ENCODE measurements around the gene TGM3.

Gene TGM3

DNA sequence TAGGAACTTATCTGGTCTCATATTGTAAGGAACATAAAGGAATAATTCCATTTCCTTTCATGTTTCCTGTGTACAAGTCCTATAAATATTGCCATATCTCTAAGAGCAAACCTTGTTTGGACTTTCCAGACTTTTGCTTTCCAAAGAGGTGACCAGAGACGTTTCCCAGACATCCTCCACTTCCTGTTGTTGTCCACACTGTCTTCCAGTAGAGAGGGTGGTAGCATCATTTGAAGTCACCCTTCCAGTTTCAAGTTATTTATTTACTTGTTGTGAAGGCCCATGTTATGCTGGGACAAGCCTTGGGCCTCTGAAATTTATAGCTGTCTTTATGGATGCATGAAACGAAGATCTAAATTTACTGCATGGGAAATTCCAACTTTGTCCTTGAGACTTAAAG is 10.6 kb upstream of the TGM3 start:
- FAIRE-seq: no peak

DNA sequence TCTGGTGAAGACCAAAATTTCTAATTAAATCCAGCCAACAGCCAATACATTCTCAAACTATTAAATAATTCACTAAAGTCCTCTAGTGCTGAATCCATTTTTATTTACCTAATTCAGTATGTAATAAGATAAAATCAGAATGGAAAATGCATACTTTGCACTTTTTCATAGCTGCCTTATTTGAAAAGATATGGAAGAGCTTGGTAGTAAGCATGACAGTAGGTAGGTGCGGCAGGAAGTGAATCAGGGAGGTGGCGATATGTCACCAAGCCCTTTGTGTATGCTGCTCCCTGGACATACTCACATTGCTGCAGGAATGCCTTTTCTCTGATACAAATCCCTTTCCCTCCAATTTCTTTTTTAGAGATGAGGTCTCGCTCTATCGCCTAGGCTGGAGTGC is 10.2 kb upstream of the TGM3 start:
- no peak for FAIRE-seq

DNA sequence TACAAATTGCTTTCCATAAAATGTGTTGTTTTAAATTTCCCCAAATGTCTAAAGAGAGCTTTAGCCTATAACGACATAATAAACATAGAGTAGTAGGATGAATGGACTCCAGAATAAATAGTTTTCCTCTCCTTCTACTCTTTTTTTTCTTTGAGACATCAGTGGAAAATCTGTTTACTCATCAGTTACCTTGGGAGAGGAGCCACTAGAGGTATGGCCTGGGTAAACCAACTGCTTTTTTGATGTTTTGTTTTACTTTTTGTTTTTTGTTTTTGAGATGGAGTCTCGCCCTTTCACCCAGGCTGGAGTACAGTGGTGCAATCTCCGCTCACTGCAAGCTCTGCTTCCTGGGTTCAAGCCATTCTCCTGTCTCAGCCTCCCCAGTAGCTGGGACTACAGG is 8.3 kb upstream of the TGM3 start:
- FAIRE-seq: no peak

DNA sequence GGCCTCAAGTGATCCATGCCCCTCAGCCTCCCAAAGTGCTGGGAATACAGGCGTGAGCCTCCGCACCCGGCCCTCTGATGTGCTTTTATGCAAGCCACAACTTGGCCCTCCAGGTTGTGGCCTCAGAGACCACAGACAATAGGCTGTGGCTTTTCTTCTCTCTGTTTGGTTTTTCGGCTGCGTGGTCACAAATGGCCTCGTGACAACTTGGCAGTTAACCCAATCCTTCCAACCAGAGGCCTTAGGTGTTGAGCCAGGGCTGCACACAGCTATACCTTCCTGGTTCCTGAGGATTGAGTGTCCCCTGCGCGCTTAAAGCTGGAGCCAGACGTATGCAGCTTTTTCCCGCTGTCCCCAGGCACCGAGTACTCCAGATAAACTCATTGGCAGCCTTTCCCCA is 6.3 kb upstream of the TGM3 start:
- FAIRE-seq: no peak

DNA sequence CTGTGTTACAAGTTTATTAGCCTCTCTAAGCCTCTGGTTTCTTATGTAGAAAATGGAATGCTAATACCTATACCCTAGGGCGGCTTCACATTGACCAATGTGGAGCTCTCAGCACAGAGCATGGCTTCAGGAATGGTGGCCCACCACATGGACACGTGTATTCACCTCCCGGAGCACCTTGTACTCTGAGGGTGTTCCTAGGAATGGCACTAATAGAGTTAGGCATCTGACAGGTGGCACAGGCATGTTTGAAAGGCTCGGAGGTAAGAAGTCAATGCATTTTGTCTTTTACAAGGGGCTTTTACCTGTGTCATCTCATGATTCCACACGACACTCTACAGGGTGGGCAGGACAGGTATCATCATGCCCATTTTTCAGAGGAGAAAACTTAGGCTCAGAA is 5.3 kb upstream of the TGM3 start:
- no peak for FAIRE-seq

DNA sequence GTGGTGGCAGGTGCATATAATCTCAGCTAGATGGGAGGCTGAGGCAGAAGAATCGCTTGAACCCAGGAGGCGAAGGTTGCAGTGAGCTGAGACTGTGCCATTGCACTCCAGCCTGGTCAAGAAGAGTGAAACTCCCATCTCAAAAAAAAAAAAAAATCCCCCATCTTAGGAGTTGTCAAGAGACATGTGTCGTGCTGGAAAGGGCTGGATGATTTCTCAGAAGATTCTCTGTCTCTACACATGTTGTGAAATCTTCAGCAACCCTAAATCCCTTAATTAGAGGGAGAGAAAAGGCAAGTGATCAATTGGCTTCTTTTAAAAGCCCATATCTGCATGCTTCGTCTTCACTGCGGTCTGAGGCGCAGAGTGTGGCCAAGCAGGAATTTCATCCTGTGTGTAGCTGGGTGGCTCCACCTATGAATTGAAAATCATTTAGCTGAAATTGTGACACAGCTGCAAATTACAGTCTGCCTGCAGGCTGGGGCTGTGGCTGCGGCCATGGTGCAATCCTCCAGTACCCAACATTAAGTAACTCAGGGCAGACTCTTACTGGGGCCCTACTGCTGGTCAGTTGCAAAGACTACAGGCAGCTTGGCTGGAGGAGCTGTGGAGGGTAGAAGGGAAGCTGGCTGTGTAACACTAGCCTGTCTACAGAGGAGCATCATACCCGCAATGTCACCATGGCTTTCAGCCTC is 3.2 kb upstream of the TGM3 start:
- no peak for FAIRE-seq

DNA sequence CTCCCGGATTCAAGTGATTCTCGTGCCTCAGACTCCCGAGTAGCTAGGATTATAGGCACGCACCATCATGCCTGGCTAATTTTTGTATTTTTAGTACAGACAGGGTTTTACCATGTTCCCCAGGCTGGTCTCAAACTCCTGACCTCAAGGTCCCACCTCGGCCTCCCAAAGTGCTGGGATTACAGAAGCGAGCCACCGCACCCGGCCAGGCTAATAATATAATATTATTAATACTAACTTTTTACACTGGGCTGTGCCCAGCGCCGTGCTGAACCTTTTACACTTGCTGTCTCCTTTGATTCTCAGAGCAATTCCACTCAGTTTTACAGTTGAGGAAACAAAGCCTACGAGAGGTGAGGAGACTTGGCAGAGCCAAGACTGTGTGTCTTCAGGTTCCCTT is 2.3 kb upstream of the TGM3 start:
- FAIRE-seq: no peak

DNA sequence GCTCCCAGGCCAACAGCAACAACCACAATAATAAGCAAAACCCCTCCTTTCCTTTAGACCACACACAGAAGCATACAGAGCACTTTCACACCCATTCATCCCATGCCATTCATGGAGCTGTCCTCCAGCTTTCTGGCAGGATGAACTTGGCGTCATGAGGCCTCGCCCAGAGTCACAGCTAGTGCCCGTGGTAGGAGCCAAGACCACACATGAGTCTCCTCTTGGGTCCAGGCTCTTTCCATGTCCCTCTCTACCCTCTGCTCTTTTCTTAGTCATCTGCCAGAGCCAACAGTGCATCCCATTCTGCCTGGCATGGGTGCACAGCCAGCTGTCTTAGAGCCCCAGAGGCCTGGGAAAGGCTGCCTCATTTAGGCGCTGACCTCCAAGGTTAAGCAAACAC is 1.8 kb upstream of the TGM3 start:
- no peak for FAIRE-seq

DNA sequence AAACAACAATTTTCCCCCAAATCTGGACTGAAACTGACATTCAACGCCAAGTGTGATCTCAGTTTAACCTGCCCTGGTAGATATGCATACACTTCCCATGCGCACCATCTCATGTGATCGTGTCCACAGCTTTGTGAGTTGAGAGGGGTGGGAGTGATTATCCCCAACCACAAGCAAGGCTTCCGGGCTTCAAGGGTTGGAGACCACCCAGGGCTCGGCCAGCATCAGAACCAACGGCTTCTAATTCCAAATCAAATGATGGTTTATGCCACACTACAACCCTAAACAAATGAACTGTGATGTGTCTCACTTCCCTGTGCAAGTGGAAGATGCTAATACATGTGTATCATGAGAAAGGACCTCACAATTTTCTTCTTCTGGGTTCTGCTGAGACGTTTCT is 515 bp upstream of the TGM3 start:
- no peak for FAIRE-seq

DNA sequence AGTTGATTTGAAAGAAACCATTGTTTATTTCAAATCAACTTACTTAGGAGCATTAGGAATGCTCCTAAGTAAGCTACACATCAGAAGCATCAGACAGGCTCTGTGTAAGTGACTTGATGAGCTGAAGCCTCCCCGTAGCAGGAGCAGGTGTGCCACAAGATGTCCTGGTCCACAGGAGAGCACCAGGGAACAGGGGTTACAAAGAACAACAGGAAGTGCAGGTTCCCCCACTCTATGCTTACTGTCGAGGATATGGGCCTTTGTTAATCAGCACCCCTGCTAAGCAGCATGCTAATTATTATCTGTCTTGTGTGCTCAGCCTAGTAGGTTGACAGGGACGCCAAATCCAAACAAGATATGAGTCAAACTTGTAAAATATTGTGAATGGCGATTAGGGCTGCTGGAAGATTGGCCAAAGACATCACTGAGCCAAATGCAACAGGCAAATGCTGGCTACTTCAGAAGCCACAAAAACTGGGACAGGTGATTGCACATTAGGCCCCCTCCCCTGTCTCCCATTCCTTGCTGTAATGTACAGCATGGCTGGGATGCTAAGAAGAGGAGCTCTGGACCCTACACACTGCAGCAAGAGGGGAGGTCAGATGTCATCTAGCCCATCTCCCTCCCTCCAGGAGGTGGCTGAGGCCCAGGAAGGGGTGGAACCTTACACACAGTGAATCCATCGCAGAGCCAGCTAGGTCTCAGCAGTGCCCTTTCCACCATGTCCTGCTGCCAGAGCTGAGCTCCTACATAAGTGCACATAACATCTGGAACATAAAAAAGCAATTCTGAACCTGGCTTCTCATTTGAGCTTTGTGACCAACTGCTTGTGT is 939 bp downstream of the TGM3 start:
- FAIRE-seq: no peak

DNA sequence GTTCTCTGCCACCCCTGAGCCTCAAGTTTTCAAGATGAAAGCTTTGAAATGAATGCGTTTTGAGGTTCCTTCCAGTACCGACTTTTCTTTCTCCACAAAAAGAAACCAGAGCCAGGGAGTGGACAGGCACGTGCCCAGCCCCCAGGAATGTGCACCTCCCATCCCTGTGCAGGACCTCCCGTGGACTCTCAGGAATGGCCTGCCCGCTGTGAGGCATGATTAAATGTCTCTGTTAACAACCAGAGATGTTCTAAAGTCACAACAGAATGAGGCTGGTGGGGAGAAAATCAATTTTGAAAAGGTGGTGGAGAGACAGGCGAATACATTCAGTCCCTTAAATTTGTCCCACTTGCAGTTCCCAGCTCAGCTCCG is 1.5 kb downstream of the TGM3 start:
- no peak for FAIRE-seq

DNA sequence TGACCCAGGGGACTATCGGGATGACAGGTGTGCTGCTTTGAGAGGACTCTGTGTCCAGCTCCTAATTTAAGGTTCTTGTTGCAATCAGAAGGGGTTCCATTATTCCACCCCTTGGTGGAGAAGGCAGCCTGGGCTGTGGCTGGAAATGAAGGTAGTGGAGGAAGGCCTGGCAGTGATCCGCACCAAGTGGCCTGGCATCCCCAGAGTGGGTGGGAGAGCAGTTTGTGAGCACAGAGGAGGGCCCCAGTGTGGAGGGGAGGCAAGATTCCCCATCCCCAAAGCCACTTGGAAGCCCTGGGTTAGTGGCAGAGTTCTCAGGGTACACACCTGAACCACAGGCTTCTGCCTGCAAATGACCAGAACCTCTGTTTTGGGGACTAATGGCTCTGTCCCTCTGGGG is 2.3 kb downstream of the TGM3 start:
- no peak for FAIRE-seq

DNA sequence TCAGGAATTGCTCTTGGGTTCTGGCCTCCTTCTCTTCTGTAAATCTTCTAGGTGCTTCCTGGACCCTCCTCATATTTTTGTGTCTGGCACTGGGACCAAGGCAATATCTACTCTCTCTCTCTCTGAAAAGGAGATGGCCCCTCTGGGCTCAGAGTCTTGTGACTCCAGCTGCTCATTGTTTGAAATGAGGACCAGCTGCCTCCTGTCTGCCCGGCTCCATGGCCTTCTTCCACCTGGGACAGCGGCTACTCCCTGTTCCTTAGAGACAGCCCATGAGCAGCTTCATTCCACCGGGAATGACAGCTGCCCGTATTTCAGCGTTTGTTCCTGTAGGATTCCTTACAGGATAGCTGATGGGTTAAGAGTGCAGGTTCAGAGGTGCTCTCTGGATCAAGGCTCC is 2.9 kb downstream of the TGM3 start:
- no peak for FAIRE-seq

DNA sequence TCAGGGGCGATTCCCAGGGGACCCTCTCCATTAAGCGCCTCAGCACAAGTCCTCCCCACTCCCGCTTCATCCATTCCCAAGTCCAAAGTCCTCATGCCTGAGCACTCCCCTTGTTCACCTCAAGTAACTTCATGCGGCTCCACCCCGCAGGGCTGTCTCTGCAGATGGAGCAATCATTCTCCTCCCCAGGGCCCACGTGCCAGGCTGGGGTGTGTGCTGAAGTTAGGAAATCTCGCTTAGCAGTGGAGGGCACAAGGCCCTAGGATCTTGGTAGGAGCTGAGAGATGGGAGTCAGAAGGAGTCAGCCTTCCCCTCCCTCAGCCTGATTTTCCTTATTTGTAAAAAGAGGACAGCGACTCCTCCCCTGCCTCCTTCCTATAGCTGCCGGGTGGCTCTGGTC is 3.5 kb downstream of the TGM3 start:
- no peak for FAIRE-seq

DNA sequence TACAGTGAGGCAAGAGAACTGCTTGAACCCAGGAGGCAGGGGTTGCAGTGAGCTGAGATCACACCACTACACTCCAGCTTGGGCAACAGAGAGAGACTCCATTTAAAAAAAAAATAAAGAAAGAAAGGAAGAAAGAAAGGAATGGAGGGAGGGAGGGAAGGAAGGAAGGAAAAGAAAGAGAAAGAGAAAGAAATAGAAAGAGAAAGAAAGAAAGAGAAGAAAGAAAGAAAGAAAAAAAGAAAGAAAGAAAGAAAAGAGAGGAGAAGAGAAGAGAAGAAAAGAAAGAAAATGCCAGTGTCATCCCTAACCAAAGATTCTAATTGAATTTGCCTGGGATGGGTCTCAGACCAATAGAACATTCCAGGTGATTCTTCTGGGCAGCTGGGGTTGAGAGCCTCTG is 4.2 kb downstream of the TGM3 start:
- FAIRE-seq: no peak

DNA sequence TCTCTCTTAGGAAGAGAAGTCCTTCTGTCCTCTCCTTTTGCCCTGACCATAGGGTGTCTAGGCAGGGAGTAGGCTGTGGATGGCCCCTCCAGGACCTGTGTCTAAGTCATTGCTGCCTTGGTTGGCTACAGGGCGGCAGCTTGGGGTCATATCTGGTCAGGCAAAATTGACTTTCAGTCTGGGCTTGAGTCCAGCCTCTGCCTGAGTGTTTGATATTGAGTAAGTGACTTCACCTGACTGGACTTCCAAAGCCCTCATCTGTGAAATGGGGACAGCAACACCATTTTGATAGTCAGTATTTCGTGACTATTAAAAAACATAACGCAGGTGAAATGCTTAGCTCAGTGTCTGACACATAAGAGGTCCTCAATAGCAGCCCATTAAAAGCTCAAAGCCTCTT is 4.6 kb downstream of the TGM3 start:
- no peak for FAIRE-seq

DNA sequence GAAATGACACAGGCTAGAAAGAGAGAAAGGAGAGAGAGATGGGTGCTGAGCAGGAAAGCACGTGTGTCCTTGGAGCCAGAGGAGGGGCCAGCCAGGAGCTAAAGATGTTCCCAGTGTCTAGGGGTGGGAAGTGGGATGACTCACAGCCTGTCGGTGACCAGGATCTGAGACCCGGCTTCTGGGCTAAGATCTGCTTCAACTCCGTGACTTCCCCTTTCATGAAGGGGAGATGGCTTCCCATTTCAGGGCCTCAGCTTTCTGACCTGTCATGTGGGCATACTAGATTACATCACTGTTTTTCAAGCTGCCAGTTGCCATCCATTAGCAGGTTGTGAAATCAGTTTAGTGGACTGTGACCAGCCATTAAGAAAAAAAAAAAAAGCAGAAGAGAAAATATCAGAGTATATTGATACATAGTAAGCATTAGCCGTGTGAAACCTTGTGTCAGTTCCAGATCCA is 5.4 kb downstream of the TGM3 start:
- no peak for FAIRE-seq

DNA sequence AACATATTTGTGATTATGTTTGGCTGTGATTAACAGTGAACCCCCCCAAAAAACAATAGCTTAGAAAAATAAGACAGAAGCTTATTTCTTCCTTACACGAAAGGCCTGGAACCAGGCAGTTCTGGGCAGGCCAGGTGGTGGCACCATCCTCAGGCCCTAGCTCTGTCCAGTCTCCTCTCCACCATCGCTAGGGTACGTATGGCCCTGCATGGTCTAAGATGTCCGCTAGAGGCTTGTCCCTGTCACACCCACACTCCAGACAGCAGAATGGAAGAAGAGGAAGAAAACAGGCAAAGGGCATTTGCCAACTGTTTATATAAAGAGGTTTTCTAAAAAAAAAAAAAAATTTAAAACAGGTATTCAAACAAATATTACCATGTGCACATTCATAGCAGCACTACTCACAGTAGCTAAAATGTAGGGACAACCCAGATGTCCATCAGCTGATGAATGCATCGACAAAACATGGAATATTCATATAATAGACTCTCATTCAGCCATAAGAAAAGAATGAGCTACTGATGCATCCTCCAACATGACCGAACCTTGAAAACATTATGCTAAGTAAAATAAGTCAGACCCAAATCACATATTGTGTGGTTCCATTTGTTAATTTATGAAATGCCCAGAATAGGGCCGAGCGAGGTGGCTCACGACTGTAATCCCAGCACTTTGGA is 6.7 kb downstream of the TGM3 start:
- FAIRE-seq: no peak

DNA sequence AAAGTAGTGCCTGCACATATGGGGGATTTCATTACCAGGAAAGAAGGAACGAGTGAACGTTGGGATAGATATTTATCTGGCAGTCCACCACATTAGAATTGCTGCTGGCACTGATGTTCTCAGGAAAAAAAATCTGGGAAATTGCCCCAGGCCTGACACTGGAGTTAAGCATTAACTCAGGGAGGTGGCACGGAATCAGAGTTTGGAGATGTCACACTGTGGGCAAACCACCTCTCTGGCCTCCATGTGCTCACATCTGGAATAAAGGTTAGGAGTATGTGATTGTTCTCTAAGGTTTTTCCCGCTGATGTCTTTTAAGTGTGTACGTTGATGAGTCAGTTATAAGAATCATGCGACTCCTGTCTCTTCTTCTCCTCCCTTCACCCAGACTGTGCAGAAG is 7.9 kb downstream of the TGM3 start:
- no peak for FAIRE-seq

DNA sequence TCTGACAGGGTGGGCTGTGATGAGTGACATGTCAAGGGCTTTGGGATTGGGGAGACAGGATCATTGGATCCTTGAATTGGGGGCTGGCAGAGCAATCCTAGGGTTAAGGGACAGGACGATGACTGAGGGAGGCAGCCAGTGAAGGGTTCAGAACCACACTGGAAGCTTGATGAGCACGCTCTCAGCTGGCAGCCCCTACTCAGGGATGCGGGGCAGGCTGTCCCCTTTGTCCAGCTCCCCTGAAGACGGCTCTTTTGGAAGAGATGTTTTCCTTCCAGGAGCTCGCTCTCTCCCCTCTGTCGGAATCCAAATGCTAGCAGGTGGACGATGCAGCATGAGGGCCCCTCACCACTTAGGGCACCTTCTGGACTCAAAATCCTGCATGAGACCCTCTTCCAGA is 8.4 kb downstream of the TGM3 start:
- FAIRE-seq: no peak

DNA sequence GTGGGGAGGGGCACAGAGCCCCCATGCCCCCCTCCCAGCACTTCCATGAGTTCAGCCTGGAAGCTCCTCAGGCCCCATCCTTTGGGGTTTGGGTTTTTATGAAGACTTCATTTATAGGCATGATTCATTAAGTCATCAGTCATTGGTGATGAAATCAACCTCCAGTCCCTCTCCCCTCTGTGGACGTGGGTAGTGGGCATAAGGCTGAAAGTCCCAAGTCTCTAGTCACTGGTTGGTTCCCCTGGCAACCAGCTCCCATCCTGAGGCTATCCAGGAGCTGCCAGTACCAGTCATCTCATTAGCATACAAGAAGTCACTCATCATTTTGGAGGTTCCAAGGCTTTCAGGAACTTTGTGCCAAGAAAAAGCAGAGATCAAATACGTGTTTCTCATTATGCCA is 9.2 kb downstream of the TGM3 start:
- no peak for FAIRE-seq

DNA sequence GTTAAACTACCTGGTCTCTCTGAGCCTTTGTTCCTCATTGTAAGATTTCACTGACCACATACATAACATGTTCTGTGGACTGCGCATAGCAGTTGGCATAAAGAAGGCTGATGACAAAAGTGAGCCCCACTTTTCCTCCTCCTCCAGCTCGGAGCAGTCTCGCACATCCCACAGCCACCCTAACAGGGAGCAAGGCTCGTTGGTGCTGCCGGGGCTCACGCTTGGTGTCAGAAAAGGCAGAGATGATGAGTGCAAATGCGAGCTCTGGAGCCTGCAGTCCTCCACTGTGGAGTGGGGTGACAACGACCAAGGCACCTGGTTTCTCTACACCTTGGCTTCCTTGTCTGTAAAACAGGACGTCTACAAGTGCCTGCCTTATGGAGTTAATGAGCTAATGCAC is 9.7 kb downstream of the TGM3 start:
- FAIRE-seq: no peak

DNA sequence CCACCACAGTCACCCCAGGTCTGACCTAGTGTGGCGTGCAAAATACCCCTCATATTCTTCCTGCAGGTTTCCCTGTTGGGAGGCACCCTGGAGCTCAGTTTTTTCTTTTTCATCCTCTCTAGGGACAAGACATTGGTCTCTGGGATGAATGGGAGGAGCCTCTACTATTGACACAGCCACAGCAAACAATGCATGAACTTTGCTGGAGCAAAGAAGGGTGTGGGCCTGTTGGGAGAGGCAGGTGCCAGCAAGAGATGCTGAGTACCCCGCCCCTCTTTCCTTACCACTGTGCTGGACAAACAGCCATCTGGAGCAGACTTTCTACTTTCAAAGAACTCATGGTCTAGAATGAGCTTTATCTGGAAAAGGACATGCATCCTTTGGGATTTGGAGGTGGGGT is 10.1 kb downstream of the TGM3 start:
- FAIRE-seq: no peak

DNA sequence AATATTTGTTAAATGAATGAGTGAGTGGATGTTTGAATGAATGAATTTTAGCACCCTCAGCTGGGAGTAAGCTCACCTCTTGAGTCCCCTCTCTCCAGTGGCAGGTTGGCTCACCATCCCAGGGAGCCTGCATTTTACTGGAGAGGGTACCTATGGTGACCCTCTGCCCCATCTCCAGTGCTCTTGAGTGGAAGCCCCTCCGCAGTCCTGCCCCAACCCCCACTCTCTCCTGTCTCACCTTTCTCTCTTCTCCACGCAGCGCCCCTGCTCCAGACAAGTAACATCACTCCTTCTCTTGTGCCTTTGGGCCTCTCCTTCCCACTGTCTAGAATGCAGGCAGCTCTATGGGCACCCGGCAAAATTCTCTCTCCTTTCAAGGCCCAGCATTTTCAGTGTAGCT is 11.3 kb downstream of the TGM3 start:
- no peak for FAIRE-seq

Measured in islet of Langerhans (tissue), 1 donor.